Lower leg skin (tissue), 3 donors: Measurements from ENCODE around the gene TMEM200C.

Experiments
- POLR2A ChIP-seq, 2 donors: fragments of 450-650 bp; IDR thresholded peaks; one replicate each; pipeline ENCODE4 v1.6.1; 2016 to 2017; ENCODE audit warnings: antibody characterized with exemption in 2 of 2, mild to moderate bottlenecking in 1 of 2, moderate library complexity in 1 of 2
- TF ChIP-seq, protein P1 (sequence below), 3 donors: fragments of 450-650 bp; IDR thresholded peaks; one replicate each; pipeline ENCODE4 v1.5.1; 2016; ENCODE audit warnings: antibody characterized with exemption in 3 of 3, mild to moderate bottlenecking in 3 of 3, moderate library complexity in 2 of 3

DNA sequence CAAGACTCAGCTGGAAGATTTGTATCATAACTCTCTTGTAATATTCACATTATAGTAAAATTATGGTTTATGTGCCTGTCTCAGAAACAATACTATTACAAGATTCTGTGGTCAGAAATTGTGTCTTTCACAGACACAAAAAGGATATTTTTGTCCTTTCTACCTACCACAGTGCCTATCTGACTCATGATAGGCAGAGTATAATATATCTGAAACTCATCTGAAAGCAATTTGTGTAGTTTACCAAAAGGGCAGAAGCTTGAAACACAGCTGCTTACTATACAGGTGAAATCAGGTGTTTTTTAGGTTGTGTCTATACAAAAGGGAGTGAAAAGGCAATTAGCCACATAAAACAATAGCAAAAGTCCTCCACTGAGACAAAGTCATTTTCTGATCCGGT is 10.9 kb downstream of the TMEM200C start:
- TF ChIP-seq, protein P1, sequence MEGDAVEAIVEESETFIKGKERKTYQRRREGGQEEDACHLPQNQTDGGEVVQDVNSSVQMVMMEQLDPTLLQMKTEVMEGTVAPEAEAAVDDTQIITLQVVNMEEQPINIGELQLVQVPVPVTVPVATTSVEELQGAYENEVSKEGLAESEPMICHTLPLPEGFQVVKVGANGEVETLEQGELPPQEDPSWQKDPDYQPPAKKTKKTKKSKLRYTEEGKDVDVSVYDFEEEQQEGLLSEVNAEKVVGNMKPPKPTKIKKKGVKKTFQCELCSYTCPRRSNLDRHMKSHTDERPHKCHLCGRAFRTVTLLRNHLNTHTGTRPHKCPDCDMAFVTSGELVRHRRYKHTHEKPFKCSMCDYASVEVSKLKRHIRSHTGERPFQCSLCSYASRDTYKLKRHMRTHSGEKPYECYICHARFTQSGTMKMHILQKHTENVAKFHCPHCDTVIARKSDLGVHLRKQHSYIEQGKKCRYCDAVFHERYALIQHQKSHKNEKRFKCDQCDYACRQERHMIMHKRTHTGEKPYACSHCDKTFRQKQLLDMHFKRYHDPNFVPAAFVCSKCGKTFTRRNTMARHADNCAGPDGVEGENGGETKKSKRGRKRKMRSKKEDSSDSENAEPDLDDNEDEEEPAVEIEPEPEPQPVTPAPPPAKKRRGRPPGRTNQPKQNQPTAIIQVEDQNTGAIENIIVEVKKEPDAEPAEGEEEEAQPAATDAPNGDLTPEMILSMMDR (IDR thresholded peaks at IDR 0.05) = no peak
- no peak for TF ChIP-seq POLR2A (IDR thresholded peaks at IDR 0.05)
